Measurements from ENCODE around the gene VWA8.

GRCh38 chr13:41666644-41667043, 294.3 kb downstream of the VWA8 start:
- TF ChIP-seq JUND (IDR thresholded peaks at IDR 0.05) (no peak), YY1 (IDR thresholded peaks at IDR 0.05) (no peak), SP1 (IDR thresholded peaks at IDR 0.05) (no peak), CTCF (IDR thresholded peaks at IDR 0.05; ENCODE audit: low read depth, low read length, missing input control) (no peak), FOXA2 (IDR thresholded peaks at IDR 0.05) (no peak), HNF4A (conservative IDR thresholded peaks at IDR 0.05) (no peak), MAX (IDR thresholded peaks at IDR 0.05) (no peak), GABPA (IDR thresholded peaks at IDR 0.05 in 1 of 2, conservative IDR thresholded peaks at IDR 0.05 in 1 of 2) (no peak)
- TF ChIP-seq, protein P1, sequence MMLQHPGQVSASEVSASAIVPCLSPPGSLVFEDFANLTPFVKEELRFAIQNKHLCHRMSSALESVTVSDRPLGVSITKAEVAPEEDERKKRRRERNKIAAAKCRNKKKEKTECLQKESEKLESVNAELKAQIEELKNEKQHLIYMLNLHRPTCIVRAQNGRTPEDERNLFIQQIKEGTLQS (IDR thresholded peaks at IDR 0.05), result no peak
